Measurements from ENCODE around the gene DIPK1C.
"Not testable (repeated sequence)": the region's sequence is repeated elsewhere in the genome, so short reads cannot be mapped to it uniquely, and the experiment has no call there.

DIPK1C gene

DNA sequence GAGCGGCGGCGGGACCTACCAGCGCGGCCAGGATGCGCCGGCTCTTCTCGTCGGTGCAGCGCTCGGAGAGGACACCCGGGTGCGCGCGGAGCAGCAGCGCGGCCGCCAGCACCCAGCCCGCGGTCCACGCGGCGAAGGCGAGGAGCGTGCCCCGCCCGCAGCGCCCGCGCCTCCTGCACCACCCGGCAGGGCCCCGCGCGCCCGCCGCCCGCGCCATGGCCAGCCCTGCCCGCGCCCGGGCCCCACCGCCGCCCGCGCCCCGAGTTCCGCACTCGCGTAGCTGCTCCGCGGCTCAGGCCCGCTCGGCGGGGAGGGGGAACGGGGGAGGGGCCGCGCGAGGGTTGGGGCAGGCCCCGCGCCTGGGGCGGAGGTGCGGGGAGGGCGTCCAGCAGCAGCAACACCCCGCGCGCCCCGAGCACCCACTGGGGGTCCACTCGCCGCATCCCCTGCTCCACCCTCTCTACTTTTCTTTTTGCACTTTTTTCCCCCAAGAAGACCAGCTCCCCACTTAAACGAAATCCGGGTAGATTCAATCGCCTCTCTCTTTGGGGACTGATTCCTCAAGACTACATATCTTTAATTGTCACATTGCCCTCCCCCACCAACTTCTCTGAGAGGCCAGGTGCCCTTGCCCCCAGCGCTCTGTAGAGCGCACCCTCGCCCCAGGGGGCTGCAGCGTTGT is at the start of gene DIPK1C:
TSS of gene DIPK1C (minus strand) at position 266 of the 682 bp plus-strand sequence. CDS start at position 217, 49 bp downstream.
- peak; percentile 14 for DNase-seq

DNA sequence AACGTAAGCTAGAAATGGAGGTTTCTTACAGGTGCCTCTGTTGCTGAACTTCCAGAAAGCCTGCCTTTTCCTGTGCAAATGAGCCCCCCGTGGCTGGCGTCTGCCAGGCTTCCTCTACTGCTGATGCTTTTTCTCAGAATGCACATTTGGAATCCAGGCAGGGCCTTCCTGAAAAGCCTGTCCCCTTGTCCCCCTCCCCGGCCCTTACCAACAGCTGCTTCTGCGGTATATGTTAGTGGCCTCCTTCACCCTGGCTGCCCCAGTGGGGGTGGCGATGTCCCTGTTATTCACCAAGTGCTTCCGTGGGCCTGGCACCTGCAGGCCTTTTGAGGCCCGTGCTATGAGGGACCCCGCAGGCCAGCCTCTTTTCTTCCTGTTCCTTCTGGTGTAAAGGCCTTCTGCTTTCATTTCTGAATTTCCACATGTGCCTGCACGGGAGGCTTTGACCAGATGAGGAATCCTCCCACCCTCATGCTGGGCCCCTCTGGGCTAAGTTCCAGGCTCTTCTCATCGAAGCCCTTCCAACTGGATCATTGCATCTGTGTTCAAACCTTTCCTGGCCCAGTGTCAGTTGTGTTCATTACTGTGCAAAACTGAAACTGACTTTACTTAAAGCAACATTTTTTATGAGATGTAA is 49.5 kb upstream of the DIPK1C start:
- DNase-seq: no peak

DNA sequence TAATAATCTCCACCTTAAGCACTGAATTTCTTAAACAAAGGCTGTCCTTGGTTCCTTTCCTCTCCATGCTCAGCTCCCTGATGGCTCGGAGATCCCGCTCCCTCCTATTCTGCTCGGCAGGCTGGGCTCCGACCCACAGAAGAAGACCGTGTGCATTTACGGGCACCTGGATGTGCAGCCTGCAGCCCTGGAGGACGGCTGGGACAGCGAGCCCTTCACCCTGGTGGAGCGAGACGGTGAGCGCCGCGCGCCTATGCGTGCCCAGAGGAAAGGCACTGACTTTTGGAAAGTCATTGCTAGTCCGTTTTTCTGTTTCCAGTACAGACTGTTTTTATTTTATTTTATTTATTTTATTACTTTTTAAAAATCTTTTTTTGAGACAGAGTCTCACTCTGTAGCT is 48.7 kb upstream of the DIPK1C start:
- DNase-seq: no peak

DNA sequence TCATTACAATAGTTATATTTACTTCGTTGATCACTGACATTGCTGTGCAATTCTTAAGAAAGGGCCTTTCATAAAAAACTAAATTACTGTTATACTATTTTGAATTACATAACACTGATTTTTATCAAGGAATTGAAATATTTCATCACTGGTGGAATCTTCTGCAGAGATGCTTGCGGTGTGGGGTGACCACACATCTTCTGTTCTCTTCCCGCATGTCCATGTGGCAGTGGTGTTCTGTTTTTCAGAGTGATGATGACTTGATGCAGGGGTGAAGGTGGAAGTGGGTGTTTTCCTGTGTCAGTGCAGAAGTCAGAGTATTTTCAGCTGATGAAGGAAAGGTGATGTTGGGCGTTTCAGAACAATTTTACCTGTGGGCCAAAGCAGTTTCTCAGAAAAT is 46.0 kb upstream of the DIPK1C start:
- DNase-seq: no peak

DNA sequence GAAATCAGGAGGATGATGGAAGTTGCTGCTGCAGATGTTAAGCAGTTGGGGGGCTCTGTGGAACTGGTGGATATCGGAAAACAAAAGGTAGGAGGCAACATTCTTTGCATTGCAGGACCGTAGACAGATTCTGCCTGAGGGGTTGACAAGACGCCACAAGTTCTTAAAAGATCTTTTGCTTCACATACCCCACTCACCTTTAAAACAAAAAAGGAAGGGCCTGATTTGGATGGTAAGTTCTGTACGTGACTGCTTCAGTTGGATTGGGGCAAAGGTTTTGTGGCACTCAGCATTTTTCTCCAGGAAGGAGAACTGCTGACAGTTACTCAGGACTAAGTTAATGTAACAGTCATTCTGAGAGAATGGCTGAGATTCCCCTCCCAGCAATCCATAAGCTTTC is 44.3 kb upstream of the DIPK1C start:
- DNase-seq: no peak

DNA sequence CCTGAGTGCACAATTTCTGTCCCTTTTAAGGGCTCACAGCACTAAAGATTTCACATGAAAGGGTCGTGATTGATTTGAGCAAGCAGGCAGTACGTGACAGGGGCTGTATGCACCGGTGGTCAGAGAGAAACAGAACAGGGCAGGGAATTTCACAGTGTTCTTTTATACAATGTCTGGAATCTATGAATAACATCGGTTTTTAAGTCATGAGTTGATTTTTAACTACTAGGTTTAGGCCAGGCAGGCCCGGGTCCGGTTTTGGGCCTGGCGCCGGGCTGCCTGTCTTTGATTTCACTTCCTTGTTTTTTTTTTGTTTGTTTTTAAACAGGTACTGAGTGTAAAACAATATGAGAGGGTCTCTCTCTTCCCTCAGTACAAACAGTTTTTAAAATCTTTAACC is 43.7 kb upstream of the DIPK1C start:
- DNase-seq: not testable (repeated sequence)

DNA sequence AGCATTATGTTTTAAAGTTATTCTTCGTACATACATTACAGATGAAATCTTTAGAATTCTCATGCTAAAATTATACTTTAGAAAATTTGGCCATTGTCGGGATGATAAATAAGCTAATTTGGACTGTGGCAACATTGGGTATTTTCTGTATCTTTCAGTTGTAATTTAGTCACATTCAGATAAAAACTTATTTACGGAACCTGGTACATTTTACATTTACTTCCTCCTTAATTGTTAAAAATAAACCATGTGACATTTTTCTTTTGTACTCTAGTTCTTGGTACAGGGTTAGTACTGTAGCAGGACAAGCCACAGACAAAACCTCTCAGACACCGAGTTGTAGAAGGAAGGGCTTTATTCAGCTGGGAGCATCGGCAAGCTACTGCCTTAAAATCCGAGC is 43.3 kb upstream of the DIPK1C start:
- no peak for DNase-seq

DNA sequence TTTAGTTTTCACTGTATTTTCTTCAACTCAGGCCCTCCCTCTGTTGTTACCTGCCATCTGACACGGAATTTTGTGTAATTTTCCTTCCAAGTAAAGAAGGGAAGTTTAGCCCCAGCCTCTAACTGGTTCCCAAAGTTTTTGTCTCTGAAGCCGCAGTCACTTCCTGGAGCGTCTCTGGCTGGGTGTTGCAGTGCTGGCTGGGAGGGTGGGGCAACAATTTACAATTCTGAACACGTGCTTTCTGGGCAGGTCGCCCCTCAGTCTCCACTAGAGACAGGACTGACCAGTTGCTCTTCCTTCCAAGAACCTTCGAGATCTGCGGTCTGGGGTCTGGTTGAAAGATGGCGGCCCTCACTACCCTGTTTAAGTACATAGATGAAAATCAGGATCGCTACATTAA is 42.5 kb upstream of the DIPK1C start:
- DNase-seq: peak; percentile 56

DNA sequence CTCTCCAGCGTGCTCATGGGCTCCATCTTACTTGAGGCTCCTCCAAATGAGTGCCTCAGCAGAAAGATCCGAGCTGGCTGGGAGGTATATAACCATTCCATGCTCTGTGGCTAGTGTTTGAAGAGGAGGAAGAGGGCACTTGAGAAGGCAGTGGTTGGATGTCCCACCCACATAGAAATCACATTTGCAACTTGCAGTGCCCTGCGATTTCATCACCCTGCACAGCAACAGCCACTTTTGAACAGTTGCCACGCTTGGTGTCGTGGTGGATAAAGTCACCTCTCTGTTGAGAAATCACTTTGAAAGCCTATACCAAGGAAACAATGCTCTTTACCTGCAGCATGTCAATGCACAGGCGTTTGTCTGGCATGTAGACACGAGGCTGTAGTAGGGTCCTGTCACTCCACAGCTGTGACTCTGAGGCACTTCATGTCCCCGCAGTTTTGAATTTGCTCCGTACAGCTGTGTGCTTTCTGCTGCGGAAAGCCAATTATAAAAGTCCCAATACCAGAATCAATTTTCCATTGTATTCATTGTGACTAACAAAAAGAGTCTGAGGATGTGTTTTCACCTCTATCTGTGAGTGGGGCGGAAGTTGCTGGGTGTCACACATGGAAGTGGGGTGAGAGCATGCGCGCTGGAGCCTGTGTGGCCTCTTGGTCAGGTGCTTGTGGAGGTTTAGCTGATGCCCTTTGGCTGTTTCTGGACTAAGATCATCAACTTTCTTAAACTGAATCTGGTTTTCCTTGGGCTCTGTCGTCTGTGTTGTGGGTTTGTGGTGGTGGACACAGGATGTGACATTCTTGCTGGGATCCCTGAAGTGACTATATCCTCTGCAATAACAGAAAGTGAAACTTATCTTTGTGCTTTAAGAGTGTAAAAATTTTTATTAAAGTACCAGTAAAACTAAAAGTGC is 41.9 kb upstream of the DIPK1C start:
- DNase-seq: peak; percentile 88

DNA sequence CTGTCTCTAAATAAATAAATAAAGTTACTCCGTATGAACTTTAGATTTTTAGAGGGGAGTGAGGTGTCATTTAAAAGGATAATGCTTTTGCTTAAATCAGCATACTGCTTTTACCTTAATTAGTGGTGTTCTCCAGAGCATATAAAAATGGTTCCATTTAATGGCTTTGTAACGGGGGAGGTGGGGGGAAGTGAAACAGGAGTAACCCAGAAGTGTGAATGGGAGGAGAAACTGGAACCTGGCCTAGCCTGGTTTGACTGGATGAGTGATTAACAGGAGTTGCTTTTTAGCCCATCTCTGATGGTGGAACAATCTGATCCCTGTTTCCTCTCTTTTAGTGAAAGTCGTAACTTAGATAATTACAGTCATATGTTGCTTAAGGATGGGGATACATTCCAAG is 40.7 kb upstream of the DIPK1C start:
- DNase-seq: no peak

DNA sequence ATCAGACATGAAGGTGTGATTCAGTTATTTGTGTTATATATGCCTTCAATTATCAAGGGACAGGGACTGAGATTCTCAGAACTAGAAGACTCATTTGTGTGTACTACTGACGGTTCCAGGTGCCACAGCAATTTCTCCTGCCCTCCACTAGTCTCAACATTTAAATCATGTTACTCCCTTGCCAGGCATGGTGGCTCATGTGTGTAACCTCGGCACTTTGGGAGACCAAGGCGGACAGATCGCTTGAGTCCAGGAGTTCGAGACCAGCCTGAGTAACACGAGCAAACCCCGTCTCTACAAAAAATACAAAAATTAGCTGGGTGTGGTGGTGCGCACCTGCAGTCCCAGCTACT is 40.2 kb upstream of the DIPK1C start:
- DNase-seq: peak; percentile 22

DNA sequence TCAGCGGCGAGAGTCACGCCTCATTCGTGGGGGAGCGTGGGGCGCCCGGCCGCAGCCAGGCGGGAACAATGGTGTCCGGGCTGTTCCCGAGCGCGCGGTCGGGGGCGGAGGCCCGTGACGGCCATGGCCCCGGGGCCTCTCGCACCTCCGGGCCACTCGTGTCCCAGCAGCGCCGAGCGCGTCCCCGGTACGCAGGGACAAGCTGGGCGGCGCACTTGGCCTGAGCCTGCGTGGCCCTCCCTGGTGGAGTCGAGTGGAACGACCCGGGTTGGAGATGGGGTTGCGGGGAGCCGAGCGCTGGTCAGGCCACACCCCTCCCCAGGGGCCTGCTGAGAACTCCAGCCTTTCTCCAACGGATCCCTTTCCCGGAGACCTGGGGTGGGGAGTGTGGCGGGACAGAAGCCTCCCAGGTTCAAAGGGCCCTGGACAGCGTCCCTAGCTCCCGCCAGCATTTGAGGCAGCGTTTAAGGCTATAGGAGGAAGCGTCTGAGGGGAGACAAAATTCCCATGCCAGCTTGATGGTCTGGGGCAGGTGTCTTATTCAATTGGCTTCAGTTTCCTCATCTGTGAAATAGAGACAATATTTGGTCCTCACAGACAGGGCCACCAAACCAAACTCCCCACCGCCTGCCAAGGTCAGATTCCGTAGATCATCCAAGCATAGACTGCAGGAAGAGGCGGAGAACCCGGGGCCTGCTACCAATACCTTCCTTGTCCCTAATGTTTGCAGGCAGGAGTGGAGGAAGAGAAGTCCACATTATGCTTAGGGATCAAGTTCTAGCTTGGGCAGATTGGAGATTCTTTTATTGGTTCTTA is 39.6 kb upstream of the DIPK1C start:
- peak; percentile 62 for DNase-seq

DNA sequence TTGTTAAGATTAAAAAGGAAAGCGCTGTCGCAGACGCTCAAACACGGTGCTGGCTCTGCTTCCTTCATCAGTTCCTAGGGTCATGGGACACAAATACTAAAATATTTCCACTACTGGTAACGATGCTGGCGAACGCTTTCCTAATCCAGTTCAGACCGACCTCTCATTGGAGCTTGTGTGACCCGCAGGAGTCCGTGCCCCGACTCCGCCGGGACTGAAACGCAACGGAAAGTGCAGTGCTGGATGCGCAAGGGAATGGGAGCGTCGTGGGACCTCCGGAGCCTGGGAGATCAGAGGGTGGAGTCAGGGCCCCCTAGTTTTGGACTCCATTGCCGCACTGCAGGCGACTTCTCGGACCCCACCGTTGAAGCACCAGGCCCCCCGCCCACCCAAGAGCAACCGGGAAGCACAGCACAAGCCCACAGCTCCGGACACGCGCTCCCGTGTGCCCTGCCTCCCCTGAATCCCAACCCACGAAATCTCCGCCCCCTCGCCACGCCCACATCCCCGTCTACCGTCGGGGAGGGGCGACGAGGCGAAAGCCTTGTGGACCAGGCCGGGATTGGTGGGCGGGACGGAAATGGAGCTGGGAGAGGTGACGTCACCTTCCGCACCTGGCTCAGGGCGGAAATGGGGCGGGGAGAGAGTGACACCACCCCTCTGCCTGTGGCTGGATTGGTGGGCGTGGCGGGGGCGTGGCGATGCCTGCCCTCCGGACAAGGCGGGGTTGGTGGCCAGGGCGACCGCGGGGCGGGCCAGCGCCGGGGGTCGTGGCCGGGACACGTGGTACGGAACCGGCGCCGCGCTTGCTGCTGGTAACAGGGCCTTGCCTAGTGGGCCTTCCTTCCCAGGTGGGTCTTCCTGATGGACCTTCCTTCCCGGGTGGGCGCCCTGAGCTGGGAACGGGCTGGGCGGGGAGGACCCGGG is 38.7 kb upstream of the DIPK1C start, which contains the start of gene CNDP2:
TSS of gene CNDP2 (plus strand) at position 783 of the 927 bp plus-strand sequence. CDS start 3,611 bp downstream, outside the sequence.
- peak; percentile 100 for DNase-seq

DNA sequence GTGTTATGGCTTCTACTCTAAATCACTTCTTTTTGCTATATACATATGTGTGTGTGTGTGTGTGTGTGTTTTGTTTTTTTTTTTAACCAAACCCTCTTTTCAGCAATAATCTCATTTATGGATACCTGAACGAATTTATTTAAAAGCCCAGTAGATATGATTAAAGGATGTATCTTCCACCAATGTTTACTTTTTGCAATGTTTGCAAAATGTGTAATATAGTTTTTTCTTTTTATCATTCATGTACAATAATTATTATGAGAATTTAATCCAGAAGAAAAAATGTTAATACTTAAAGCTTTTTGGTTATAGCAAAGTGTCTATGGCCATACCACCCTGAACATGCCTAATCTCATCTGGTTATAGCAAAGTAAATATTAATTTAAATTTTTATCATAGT is 37.4 kb upstream of the DIPK1C start:
- no peak for DNase-seq

DNA sequence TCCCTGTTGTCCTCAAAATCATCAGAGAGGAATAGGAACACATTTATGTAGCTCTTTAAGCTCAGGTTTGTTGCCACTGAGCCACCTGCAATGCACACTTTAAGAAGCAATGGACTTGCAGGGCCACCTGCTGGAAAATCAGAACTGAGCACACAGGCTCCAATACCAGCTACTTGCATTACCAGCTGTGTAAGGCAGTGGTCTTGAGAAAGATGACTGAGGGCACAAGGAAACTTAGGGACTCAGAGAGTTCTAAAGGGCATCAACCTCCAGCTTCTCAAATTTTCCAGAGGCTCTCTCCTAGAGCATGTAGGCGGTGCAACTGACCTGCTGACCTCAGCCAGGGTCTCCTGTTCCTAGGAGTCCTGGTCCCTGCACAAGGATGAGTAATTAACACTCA is 36.6 kb upstream of the DIPK1C start:
- DNase-seq: peak; percentile 52

DNA sequence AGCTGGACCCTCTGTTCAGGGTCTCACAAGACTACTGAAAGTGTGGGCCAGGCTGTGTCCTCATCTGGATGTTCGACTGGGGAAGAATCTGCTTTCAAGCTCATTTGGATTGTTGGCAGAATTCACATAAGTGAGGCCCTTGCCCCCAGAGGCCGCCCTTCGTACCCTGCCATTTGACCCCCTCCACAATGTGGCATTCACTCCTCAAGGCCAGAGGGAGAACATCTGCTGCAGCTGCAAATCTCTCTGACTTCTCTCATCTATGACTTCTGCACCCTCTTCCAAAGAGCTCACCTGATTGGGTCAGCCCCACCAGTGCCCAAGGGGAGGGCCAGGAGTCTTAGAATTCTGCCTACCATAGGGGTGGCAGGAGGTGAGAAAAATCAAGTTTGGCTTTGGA is 35.2 kb upstream of the DIPK1C start:
- no peak for DNase-seq

DNA sequence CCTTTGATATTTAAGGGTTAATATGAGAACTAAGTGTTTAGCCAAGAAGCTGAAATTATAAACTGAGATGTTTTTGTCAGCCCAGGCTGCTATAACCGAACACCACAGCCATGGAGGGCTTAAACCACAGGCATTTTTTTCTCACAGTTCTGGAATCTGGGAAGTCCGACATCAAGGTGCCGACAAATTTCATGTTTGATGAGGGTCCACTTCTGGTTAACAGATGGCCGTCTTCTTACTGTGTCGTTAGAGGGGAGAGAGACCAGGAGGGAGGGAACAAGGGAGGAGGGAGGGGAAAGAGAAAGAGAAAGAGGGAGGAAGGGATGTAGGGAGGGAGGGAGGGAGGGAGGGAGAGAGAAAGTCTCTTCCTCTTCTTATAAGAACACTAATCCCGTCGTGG is 32.6 kb upstream of the DIPK1C start:
- DNase-seq: no peak

DNA sequence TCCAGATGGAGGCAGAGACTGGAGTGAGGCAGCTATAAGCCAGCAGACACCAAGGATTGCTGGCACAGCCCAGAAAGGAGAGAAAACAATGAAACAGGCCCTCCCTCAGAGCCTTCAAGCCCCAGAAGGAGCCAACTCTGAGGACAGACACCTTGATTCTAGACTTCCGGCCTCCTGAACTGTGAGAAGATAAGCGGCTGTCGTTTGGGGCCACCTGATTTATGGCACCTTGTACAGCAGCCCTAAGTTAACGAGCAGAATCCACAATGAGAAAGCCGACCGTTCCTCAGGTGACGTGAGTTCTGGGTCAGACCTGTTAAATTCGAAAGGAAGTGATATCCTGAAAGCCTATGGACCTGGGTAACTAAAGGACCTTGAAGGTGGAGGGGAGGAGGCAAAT is 31.8 kb upstream of the DIPK1C start:
- DNase-seq: no peak

DNA sequence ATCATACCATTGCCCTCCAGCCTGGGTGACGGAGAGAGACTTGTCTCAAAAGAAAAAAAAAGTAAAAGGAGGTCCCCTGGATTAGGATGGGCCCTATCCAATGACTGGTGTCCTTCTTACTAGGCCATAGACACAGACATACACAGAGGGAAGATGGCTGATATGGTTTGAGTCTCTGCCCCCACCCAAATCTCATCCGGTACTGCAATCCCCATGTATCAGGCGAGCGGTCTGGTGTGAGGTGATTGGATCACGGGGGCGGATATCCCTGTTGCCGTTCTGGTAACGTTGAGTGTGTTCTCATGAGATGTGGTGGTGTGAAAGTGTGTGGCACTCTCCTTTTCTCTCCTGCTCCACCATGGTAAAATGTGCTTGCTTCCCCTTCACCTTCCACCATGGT is 31.2 kb upstream of the DIPK1C start:
- no peak for DNase-seq

DNA sequence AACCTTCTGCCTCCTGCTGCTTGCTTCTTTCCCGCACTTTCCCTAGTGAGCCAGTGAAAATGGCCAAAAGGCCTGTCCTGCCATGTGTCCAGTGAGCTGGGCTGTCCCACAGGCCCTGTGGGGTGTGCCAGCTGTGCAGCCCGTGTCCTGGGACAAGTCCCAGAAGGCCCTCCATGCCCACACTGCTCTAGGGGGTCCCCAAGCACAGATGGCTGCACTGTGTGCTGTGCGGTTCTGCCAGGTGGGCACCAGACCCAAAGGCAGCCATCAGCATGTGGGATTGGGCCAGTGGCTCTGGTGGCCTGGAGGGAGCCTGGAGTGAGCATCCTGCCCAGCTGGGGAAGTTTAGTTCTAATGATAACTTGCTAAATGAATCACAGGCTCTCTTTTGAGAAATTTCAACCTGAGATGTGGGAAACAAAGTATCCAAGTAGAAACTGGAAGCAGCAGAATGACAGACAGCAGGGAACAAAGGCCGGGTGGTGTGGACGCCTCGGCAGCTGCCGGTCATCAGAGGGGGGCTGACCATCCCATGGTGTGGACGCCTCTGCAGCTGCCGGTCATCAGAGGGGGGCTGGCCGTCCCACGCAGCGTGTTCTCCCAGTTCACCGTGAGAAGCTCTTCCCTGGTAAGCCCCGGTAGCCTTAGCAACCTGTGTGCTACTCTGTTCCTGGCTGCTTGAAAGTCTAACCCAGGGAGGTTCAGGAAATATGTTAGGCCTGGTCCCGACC is 29.2 kb upstream of the DIPK1C start:
- DNase-seq: no peak

DNA sequence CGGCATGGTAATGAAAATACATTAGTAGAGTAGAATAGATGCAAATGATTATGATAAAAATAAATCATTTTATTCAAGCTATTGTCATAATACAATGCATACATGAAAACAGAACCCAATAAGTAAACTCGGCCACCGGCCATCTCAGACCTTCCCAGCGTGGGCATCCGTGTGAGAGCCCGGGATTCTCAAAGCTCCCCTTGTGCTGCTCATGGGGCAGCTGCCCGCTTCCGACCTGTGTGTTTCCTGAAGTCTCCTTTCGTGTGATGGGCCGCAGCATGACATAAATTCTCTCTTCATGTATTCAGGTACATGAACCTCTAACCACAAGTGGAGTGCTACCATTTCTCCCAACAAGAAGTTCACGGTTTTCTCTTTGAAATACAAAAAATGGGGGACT is 25.6 kb upstream of the DIPK1C start:
- no peak for DNase-seq
